ENCODE data around the gene POC1A. TPM values are rescaled to one million over a fixed set of nuclear protein-coding genes. Genes with fewer than 3 reads are reported as not detected.

Gene POC1A
- total and polyA plus RNA-seq, 2 of the 4 experiments (the other 2 are of a cell fraction), result 10.6 to 11.5 TPM

GRCh38 chr3:52068055-52068571 lies 86.1 kb downstream of the POC1A start:
- H4K91ac ChIP-seq (ENCODE audit: insufficient read depth, low read depth, low read length), result no peak overlapping the region
- no peak overlapping the region for H3K9ac ChIP-seq (ENCODE audit: low read depth, low read length)
- intact Hi-C loops (cut with micrococcal nuclease) (no loop called here), in situ Hi-C loops (cut with MboI; ENCODE audit: low sequenced_read_pairs) (no loop called here), dilution Hi-C loops (cut with HindIII; ENCODE audit: low sequenced_read_pairs, unreplicated experiment) (no loop called here)
- no peaks in the 10 kb centered on the region for H3K79me1 ChIP-seq (ENCODE audit: low read depth in 1 of 2, low read length in 2 of 2)
- H3K36me3 ChIP-seq (ENCODE audit: control insufficient read depth, insufficient read depth, low read length), result no peaks in the 10 kb centered on the region
- H3K27ac ChIP-seq (ENCODE audit: insufficient read depth, low read length), result no peak overlapping the region
- WGBS, 2 experiments (ENCODE audit: extremely low coverage in 2 of 2, insufficient read length in 1 of 2), result 27% methylated on average over 5 of the region's 12 CpGs; no CpG with 5 or more reads in 1 of the 2 experiments
- H4K20me1 ChIP-seq (ENCODE audit: insufficient read depth, low read length), result no peaks in the 10 kb centered on the region; the same call in 1 of the 2 replicates
- no peak overlapping the region for H3K4ac ChIP-seq (ENCODE audit: low read depth, low read length)
- H4K5ac ChIP-seq (ENCODE audit: low read depth, low read length), result no peak overlapping the region
- H3K56ac ChIP-seq (ENCODE audit: extremely low read depth, insufficient read depth, low read length), result no peak overlapping the region
- H2AK5ac ChIP-seq (ENCODE audit: low read depth, low read length), result no peak overlapping the region
- H3K4me3 ChIP-seq (ENCODE audit: insufficient read depth, low read depth, low read length), result no peak overlapping the region
- ChIA-PET POLR2A (ENCODE audit: unreplicated experiment) (no interaction called here), CTCF (no interaction called here)
- no peak overlapping the region for H3K14ac ChIP-seq (replicated peaks; ENCODE audit: low read depth, low read length)
- peak; percentile 70 for ATAC-seq (ENCODE audit: low read depth)
- no peak overlapping the region for H3K23ac ChIP-seq (ENCODE audit: low read depth, low read length)
- H3K4me2 ChIP-seq (ENCODE audit: low read depth, low read length), result no peak overlapping the region
- H3K18ac ChIP-seq (ENCODE audit: low read depth, low read length), result no peak overlapping the region
- H2BK120ac ChIP-seq (ENCODE audit: low read depth, low read length), result no peak overlapping the region
- H2AK9ac ChIP-seq (replicated peaks; ENCODE audit: low read depth, low read length, poor library complexity), result no peak overlapping the region
- H2AFZ ChIP-seq (replicated peaks; ENCODE audit: low read length, poor library complexity), result peak overlapping the region; percentile 59
- DNase-seq, result peak; percentile 61
- TF ChIP-seq SMC3 (IDR thresholded peaks at IDR 0.05; ENCODE audit: low read depth, low read length) (no peak; the same call in 1 of the 2 replicates), CEBPB (IDR thresholded peaks at IDR 0.05; ENCODE audit: low read depth, low read length) (no peak), MXI1 (IDR thresholded peaks at IDR 0.05; ENCODE audit: borderline replicate concordance, low read depth, low read length) (no peak), USF2 (IDR thresholded peaks at IDR 0.05; ENCODE audit: low read depth, low read length) (no peak), RAD21 (IDR thresholded peaks at IDR 0.05; ENCODE audit: low read length) (no peak), RFX5 (IDR thresholded peaks at IDR 0.05; ENCODE audit: low read depth, low read length) (no peak), POLR2A (IDR thresholded peaks at IDR 0.05; ENCODE audit: low read depth, low read length) (no peak), NFE2L2 (IDR thresholded peaks at IDR 0.05; ENCODE audit: low read depth, low read length) (no peak), FOS (IDR thresholded peaks at IDR 0.05; ENCODE audit: low read depth, low read length) (no peak), MAFK (IDR thresholded peaks at IDR 0.05; ENCODE audit: low read depth, low read length) (no peak), RCOR1 (IDR thresholded peaks at IDR 0.05; ENCODE audit: insufficient replicate concordance, low read length) (no peak), MAZ (IDR thresholded peaks at IDR 0.05; ENCODE audit: borderline replicate concordance, low read depth, low read length) (no peak), CTCF (conservative IDR thresholded peaks at IDR 0.05; ENCODE audit: low read depth, low read length) (no peak), ELK1 (IDR thresholded peaks at IDR 0.05; ENCODE audit: borderline replicate concordance, low read depth, low read length) (no peak), CHD1 (IDR thresholded peaks at IDR 0.05; ENCODE audit: low read depth, low read length) (no peak), BHLHE40 (IDR thresholded peaks at IDR 0.05; ENCODE audit: low read depth, low read length) (no peak)
- H4K8ac ChIP-seq (ENCODE audit: low read depth in 2 of 2, low read length in 2 of 2), result 0 out of 4 replicates have a peak overlapping the region, but pooled peaks of 1 of the 2 experiments have one; percentile 11
- H3K27me3 ChIP-seq (ENCODE audit: control insufficient read depth, insufficient read depth, low read length), result no peaks in the 10 kb centered on the region; the same call in 1 of the 2 replicates
- no peaks in the 10 kb centered on the region for H3K9me1 ChIP-seq (ENCODE audit: insufficient read depth, low read length)
- no TSS peak for BruUV-seq (replicated peaks)
- H3K9me3 ChIP-seq (ENCODE audit: control insufficient read depth, insufficient read depth, low read length), result no peaks in the 10 kb centered on the region
- no peak overlapping the region for H2BK20ac ChIP-seq (ENCODE audit: low read depth, low read length)
- no peak overlapping the region for H2BK15ac ChIP-seq (ENCODE audit: low read depth, low read length)
- H2BK5ac ChIP-seq (ENCODE audit: low read depth, low read length, poor library complexity, severe bottlenecking), result no peak overlapping the region
- H3K4me1 ChIP-seq (ENCODE audit: control insufficient read depth, insufficient read depth, low read length), result peaks cover 5% of the 10 kb centered on the region

All from IMR-90 (cell line).